ENCODE data around the gene RIPOR2. TPM values are rescaled to one million over a fixed set of nuclear protein-coding genes. Genes with fewer than 3 reads are reported as not detected.
A peak's percentile ranks its signal among the peaks of the same experiment; 100 is the strongest.

Gene RIPOR2
- total RNA-seq, 1 experiment from 2014 or later: 5.0 TPM

- H3K18ac ChIP-seq (ENCODE audit: insufficient read length, low read depth, low read length): no peak overlapping the region
- Mint-ChIP-seq H3K4me3 (no peak overlapping the region), H3K27ac (peak overlapping the region in 2 of 3 experiments; percentile 26 to 87; a peak in 3 of 7 replicates), H3K9me3 (no peaks in the 10 kb centered on the region), H3K27me3 (ENCODE audit: low read depth) (no peaks in the 10 kb centered on the region), H3K36me3 (ENCODE audit: insufficient read depth in 1 of 3, low read depth in 3 of 3) (peaks cover 9 to 18% (median 11%) of the 10 kb centered on the region in 3 experiments; a peak in 5 of 7 replicates), H3K4me1 (peaks cover 17 to 29% of the 10 kb centered on the region in 2 experiments)
- H3K27ac ChIP-seq (ENCODE audit: insufficient read length, low read depth, low read length): no peak overlapping the region
- no peak overlapping the region for H2BK12ac ChIP-seq (ENCODE audit: insufficient read length, low read depth, low read length)
- no peak overlapping the region for H3K23ac ChIP-seq (ENCODE audit: insufficient read length, low read depth, low read length)
- H4K91ac ChIP-seq (ENCODE audit: insufficient read length, low read depth, low read length): no peak overlapping the region
- no peak overlapping the region for H3T11ph ChIP-seq (ENCODE audit: low read length)
- H2BK5ac ChIP-seq (ENCODE audit: insufficient read length, low read length): no peak overlapping the region
- no peak overlapping the region for H3K9ac ChIP-seq (ENCODE audit: extremely low read depth, insufficient read length, low read length)
- no peaks in the 10 kb centered on the region for H3K23me2 ChIP-seq (ENCODE audit: insufficient read length, low read depth, low read length, poor library complexity, severe bottlenecking)
- no peaks in the 10 kb centered on the region for H3K79me2 ChIP-seq (ENCODE audit: insufficient read depth, low read length)
- H2BK120ac ChIP-seq (ENCODE audit: low read depth, low read length, poor library complexity, severe bottlenecking): no peak overlapping the region
- H3K4me1 ChIP-seq (ENCODE audit: insufficient read depth, low read length): no peaks in the 10 kb centered on the region
- H2AK5ac ChIP-seq (ENCODE audit: insufficient read length, low read length): no peak overlapping the region
- H2BK15ac ChIP-seq (ENCODE audit: low read depth, low read length): no peak overlapping the region
- no peak overlapping the region for H2BK20ac ChIP-seq (ENCODE audit: low read depth, low read length, poor library complexity, severe bottlenecking)
- H3K56ac ChIP-seq (ENCODE audit: insufficient read length, low read depth, low read length): no peak overlapping the region
- no peak overlapping the region for H4K5ac ChIP-seq (ENCODE audit: insufficient read length, low read depth, low read length)
- H3K14ac ChIP-seq (ENCODE audit: insufficient read depth, low read length): no peak overlapping the region
- TF ChIP-seq, protein P1, sequence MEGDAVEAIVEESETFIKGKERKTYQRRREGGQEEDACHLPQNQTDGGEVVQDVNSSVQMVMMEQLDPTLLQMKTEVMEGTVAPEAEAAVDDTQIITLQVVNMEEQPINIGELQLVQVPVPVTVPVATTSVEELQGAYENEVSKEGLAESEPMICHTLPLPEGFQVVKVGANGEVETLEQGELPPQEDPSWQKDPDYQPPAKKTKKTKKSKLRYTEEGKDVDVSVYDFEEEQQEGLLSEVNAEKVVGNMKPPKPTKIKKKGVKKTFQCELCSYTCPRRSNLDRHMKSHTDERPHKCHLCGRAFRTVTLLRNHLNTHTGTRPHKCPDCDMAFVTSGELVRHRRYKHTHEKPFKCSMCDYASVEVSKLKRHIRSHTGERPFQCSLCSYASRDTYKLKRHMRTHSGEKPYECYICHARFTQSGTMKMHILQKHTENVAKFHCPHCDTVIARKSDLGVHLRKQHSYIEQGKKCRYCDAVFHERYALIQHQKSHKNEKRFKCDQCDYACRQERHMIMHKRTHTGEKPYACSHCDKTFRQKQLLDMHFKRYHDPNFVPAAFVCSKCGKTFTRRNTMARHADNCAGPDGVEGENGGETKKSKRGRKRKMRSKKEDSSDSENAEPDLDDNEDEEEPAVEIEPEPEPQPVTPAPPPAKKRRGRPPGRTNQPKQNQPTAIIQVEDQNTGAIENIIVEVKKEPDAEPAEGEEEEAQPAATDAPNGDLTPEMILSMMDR (conservative IDR thresholded peaks at IDR 0.05): no peak
- no peak overlapping the region for H3K4ac ChIP-seq (ENCODE audit: low read depth, low read length)
- WGBS (ENCODE audit: extremely low coverage, insufficient read length, low lambda C conversion rate): no CpG with 5 or more reads among the region's 5 CpGs
- no peak for DNase-seq
- no peaks in the 10 kb centered on the region for H4K20me1 ChIP-seq (ENCODE audit: control insufficient read depth, insufficient read depth, insufficient read length)
- H3K9me3 ChIP-seq (ENCODE audit: control insufficient read depth, low read depth, low read length): no peaks in the 10 kb centered on the region
- H3K79me1 ChIP-seq (ENCODE audit: insufficient read depth, low read depth, low read length, poor library complexity, severe bottlenecking): no peaks in the 10 kb centered on the region
- H3K4me2 ChIP-seq (ENCODE audit: insufficient read depth, insufficient read length, low read length): no peak overlapping the region
- no peak overlapping the region for H4K8ac ChIP-seq (replicated peaks; ENCODE audit: insufficient read length, low read depth, low read length)
- H3K27me3 ChIP-seq (ENCODE audit: insufficient read depth, low read length): no peaks in the 10 kb centered on the region
- no peak overlapping the region for H2AFZ ChIP-seq (ENCODE audit: low read length)
Observed at GRCh38 chr6:24859132-24859531, 76.6 kb downstream of the RIPOR2 start.

All from H9 (cell line).